A549 (cell line): ENCODE results near the gene CBX3. TPM values are rescaled to one million over a fixed set of nuclear protein-coding genes. Genes with fewer than 3 reads are reported as not detected.
A peak's percentile ranks its signal among the peaks of the same experiment; 100 is the strongest.

Experiments used
- ATAC-seq, 2 experiments: fragments of 200-7000 bp in 1 of 2; fragments of >200 bp in 1 of 2; cut with Nextera tagmentation in 1 of 2; cut with Tn5 transposase in 1 of 2; 3 replicates each; pipeline versions ENCODE4 v1.8.0 to v1.9.1; 2018 to 2020; ENCODE audit warnings: mild to moderate bottlenecking in 1 of 2, moderate library complexity in 1 of 2
- CTCF ChIA-PET: fragments of 300-600 bp; sonication (Branson Sonifier 250); formaldehyde crosslinking; extraction: SDS; loops from one replicate; lab custom pipeline; 2021; ENCODE audit warnings: antibody characterized with exemption, inconsistent platforms; lab: Yijun Ruan, JAX
- POLR2A ChIA-PET: fragments of 350-600 bp; formaldehyde crosslinking; extraction: SDS; loops from one replicate; lab custom pipeline; 2021; ENCODE audit warnings: antibody characterized with exemption, inconsistent platforms; lab: Yijun Ruan, JAX
- DNase-seq, 2 experiments: peaks; one replicate each; pipeline versions ENCODE4 v3.0.0 to v3.0.0-alpha.2; 2011 to 2016; ENCODE audit warnings: low read depth in 1 of 2, low spot score in 1 of 2
- FAIRE-seq: peaks from 2 replicates; lab custom pipeline; 2011; peaks lifted over from hg19 to GRCh38; lab: Jason Lieb, UNC
- H3K27ac ChIP-seq, 2 experiments: fragments of >200 bp; sonication (Bioruptor Twin); formaldehyde crosslinking; 3 replicates each; pipeline ENCODE4 v1.5.1; 2016 to 2017
- H3K4me1 ChIP-seq: fragments of >200 bp; sonication (Bioruptor Twin); formaldehyde crosslinking; 3 replicates; pipeline ENCODE4 v1.6.1; 2016
- H3K4me2 ChIP-seq: fragments of >200 bp; sonication (Bioruptor Twin); formaldehyde crosslinking; 3 replicates; pipeline ENCODE4 v1.6.1; 2016
- H3K4me3 ChIP-seq: fragments of >200 bp; sonication (Bioruptor Twin); formaldehyde crosslinking; 3 replicates; pipeline ENCODE4 v1.5.1; 2016
- H3K9me3 ChIP-seq: fragments of >200 bp; sonication (Bioruptor Twin); formaldehyde crosslinking; 3 replicates; pipeline ENCODE4 v1.6.1; 2016
- ATOH8 ChIP-seq: fragments of 250-450 bp; sonication (Bioruptor Pico); IDR thresholded peaks from 2 replicates; pipeline ENCODE4 v1.5.0; 2020; ENCODE audit warnings: low read depth, mild to moderate bottlenecking, moderate library complexity
- CBX8 ChIP-seq: fragments of 200-600 bp; sonication (generic); IDR thresholded peaks from 2 replicates; pipeline ENCODE4 v1.6.1; 2016
- CEBPB ChIP-seq, 2 experiments: fragments of >200 bp in 1 of 2; sonication (Bioruptor Twin) in 1 of 2; formaldehyde crosslinking in 1 of 2; IDR thresholded peaks; 2 replicates each; pipeline ENCODE4 v1.6.1; 2012 to 2016
- CHD2 ChIP-seq: fragments of 150-350 bp; IDR thresholded peaks from 2 replicates; pipeline ENCODE4 v1.6.1; 2014; ENCODE audit warnings: low read length; ENCODE audit not compliant: partially characterized antibody
- CHD4 ChIP-seq: fragments of 200-600 bp; sonication (generic); IDR thresholded peaks from 2 replicates; pipeline ENCODE4 v1.6.1; 2016; ENCODE audit warnings: antibody characterized with exemption, mild to moderate bottlenecking, borderline replicate concordance
- EHF ChIP-seq: fragments of 250-450 bp; sonication (Bioruptor Pico); IDR thresholded peaks from 2 replicates; pipeline ENCODE4 v1.5.0; 2020; ENCODE audit warnings: mild to moderate bottlenecking
- FOSB ChIP-seq: fragments of 250-450 bp; sonication (Bioruptor Pico); IDR thresholded peaks from 2 replicates; pipeline ENCODE4 v1.5.0; 2020; ENCODE audit warnings: mild to moderate bottlenecking, moderate library complexity
- FOSL2 ChIP-seq, 2 experiments: fragments of 450-650 bp in 1 of 2; fragments of >200 bp in 1 of 2; sonication (Bioruptor Twin) in 1 of 2; formaldehyde crosslinking; IDR thresholded peaks; 2 replicates each; pipeline versions ENCODE4 v1.5.0 to v1.6.1; 2016 to 2020; ENCODE audit warnings: mild to moderate bottlenecking in 1 of 2, moderate library complexity in 1 of 2
- FOXS1 ChIP-seq: fragments of 250-450 bp; sonication (Bioruptor Pico); IDR thresholded peaks from 2 replicates; pipeline ENCODE4 v1.5.0; 2020; ENCODE audit warnings: mild to moderate bottlenecking, moderate library complexity
- HOXA7 ChIP-seq: fragments of 250-450 bp; sonication (Bioruptor Pico); IDR thresholded peaks from 2 replicates; pipeline ENCODE4 v1.5.0; 2020; ENCODE audit warnings: mild to moderate bottlenecking, moderate library complexity
- HOXB13 ChIP-seq: fragments of 250-450 bp; sonication (Bioruptor Pico); IDR thresholded peaks from 2 replicates; pipeline ENCODE4 v1.5.0; 2020; ENCODE audit warnings: low read depth, mild to moderate bottlenecking, moderate library complexity
- HOXB5 ChIP-seq: fragments of 250-450 bp; sonication (Bioruptor Pico); IDR thresholded peaks from 2 replicates; pipeline ENCODE4 v1.5.0; 2020; ENCODE audit warnings: mild to moderate bottlenecking, moderate library complexity
- JUNB ChIP-seq: fragments of >200 bp; sonication (Bioruptor Twin); formaldehyde crosslinking; IDR thresholded peaks from 2 replicates; pipeline ENCODE4 v1.6.1; 2016
- MAFK ChIP-seq: fragments of 450-650 bp; IDR thresholded peaks from 2 replicates; pipeline ENCODE4 v1.6.1; 2014; ENCODE audit not compliant: partially characterized antibody
- MAZ ChIP-seq: fragments of 150-350 bp; IDR thresholded peaks from 2 replicates; pipeline ENCODE4 v1.6.1; 2014; ENCODE audit warnings: antibody characterized with exemption, low read depth, low read length, borderline replicate concordance
- MYC ChIP-seq: IDR thresholded peaks from 2 replicates; pipeline ENCODE4 v1.6.1; 2012; ENCODE audit warnings: mild to moderate bottlenecking, inconsistent platforms, low read length, improper control_type of control experiment, borderline replicate concordance
- NPAS2 ChIP-seq: fragments of 250-450 bp; sonication (Bioruptor Pico); IDR thresholded peaks from 2 replicates; pipeline ENCODE4 v1.8.0; 2022; ENCODE audit warnings: mild to moderate bottlenecking, moderate library complexity, borderline replicate concordance
- NR3C1 ChIP-seq: fragments of >200 bp; sonication (Bioruptor Twin); formaldehyde crosslinking; IDR thresholded peaks from 3 replicates; pipeline ENCODE4 v1.6.1; 2017
- PBX3 ChIP-seq: IDR thresholded peaks from 2 replicates; pipeline ENCODE4 v1.6.1; 2012
- RAD21 ChIP-seq, 2 experiments: fragments of >200 bp in 1 of 2; sonication (Bioruptor Twin) in 1 of 2; formaldehyde crosslinking in 1 of 2; IDR thresholded peaks in 1 of 2; conservative IDR thresholded peaks in 1 of 2; 2 replicates in 1 of 2; 3 replicates in 1 of 2; pipeline ENCODE4 v1.6.1; 2012 to 2018; ENCODE audit warnings: inconsistent platforms in 1 of 2
- RARB ChIP-seq: fragments of 250-450 bp; sonication (Bioruptor Pico); IDR thresholded peaks from 2 replicates; pipeline ENCODE4 v1.8.0; 2021; ENCODE audit warnings: mild to moderate bottlenecking, moderate library complexity
- RFX5 ChIP-seq: fragments of 450-650 bp; IDR thresholded peaks from 2 replicates; pipeline ENCODE4 v1.7.1; 2014; ENCODE audit warnings: antibody characterized with exemption, mild to moderate bottlenecking, moderate library complexity
- RNF2 ChIP-seq: fragments of 200-600 bp; sonication (generic); IDR thresholded peaks from 2 replicates; pipeline ENCODE4 v1.6.1; 2016; ENCODE audit warnings: low read depth, mild to moderate bottlenecking, antibody characterized with exemption, moderate library complexity, borderline replicate concordance
- SREBF2 ChIP-seq: fragments of 450-650 bp; IDR thresholded peaks from 2 replicates; pipeline ENCODE4 v1.6.1; 2014; ENCODE audit warnings: mild to moderate bottlenecking, moderate library complexity
- TFCP2L1 ChIP-seq: fragments of 250-450 bp; sonication (Bioruptor Pico); IDR thresholded peaks from 2 replicates; pipeline ENCODE4 v1.5.0; 2021; ENCODE audit warnings: mild to moderate bottlenecking
- TP53 ChIP-seq: fragments of 250-450 bp; sonication (Bioruptor Pico); IDR thresholded peaks from 2 replicates; pipeline ENCODE4 v1.5.0; 2021; ENCODE audit warnings: mild to moderate bottlenecking, moderate library complexity
- ZNF302 ChIP-seq: fragments of 250-450 bp; sonication (Bioruptor Pico); IDR thresholded peaks from 2 replicates; pipeline ENCODE4 v1.9.0; 2021; ENCODE audit warnings: inconsistent platforms, mild to moderate bottlenecking, moderate library complexity
- WGBS: methylation state at CpG from one replicate; pipeline ENCODE4 v1.1.6; 2017; ENCODE audit errors: missing lambda C conversion rate; 5-methylcytosine and 5-hydroxymethylcytosine counted together
- polyA plus RNA-seq, 4 experiments: library from polyadenylated mRNA; depleted of rRNA in 3 of 4; stranded (reverse); fragments of >200 nt; fragmentation: RNase III in 1 of 4; extraction: RNeasy Plus Mini Kit Qiagen cat#74134 plus additional on column Dnase treatment in 1 of 4; gene quantifications; 2 replicates in 3 of 4; 3 replicates in 1 of 4; pipeline ENCODE4 v1.2.3, GENCODE V29; 2011 to 2017
- TF ChIP-seq, protein P1 (sequence below): IDR thresholded peaks from 2 replicates; pipeline ENCODE4 v1.6.1; 2012
- TF ChIP-seq, protein P2 (sequence below): fragments of 200-600 bp; sonication (generic); IDR thresholded peaks from 2 replicates; pipeline ENCODE4 v1.6.1; 2016; ENCODE audit warnings: antibody characterized with exemption, mild to moderate bottlenecking, moderate library complexity
- TF ChIP-seq, protein P3 (sequence below): fragments of >200 bp; sonication (Bioruptor Twin); formaldehyde crosslinking; IDR thresholded peaks from 3 replicates; pipeline ENCODE4 v1.5.1; 2016
- TF ChIP-seq, protein P4 (sequence below): fragments of >200 bp; sonication (Bioruptor Twin); formaldehyde crosslinking; IDR thresholded peaks from 3 replicates; pipeline ENCODE4 v1.6.1; 2016
- TF ChIP-seq, protein P5 (sequence below): fragments of >200 bp; sonication (Bioruptor Twin); formaldehyde crosslinking; IDR thresholded peaks from 2 replicates; pipeline ENCODE4 v1.6.1; 2016

Gene CBX3
- polyA plus RNA-seq, 2 of the 4 experiments (the other 2 are of a cell fraction): 275 to 288 TPM

- H3K4me2 ChIP-seq: 0 out of 3 replicates have a peak overlapping the region, but pooled peaks have one; percentile 1
- DNase-seq (no peak), ATAC-seq (no peak), FAIRE-seq (no peak)
- no peak overlapping the region for H3K27ac ChIP-seq
- peaks cover 95% of the 10 kb centered on the region for H3K4me1 ChIP-seq
- POLR2A ChIA-PET: interaction anchor here (1.4 to 3.8 kb wide), 8 partner anchors 8 to 98 kb away, joined by 3 to 42 read pairs (median 10); partner anchors contain the start of genes CBX3, HNRNPA2B1 and NFE2L3
- WGBS: 92% methylated on average over 3 of the region's 3 CpGs
- H3K4me3 ChIP-seq: no peak overlapping the region
- CTCF ChIA-PET: interaction anchor here (1.1 to 3.2 kb wide), 5 partner anchors 9 to 176 kb away, joined by 3 to 31 read pairs (median 5); no protein-coding TSS in a partner anchor
- no peaks in the 10 kb centered on the region for H3K9me3 ChIP-seq
- no peak for TF ChIP-seq FOXS1 (CRISPR knock-in tag)
- no peak for TF ChIP-seq EHF (CRISPR knock-in tag)
- TF ChIP-seq, protein P1, sequence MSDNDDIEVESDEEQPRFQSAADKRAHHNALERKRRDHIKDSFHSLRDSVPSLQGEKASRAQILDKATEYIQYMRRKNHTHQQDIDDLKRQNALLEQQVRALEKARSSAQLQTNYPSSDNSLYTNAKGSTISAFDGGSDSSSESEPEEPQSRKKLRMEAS: no peak
- TF ChIP-seq CBX8: no peak
- peak; percentile 94 for TF ChIP-seq FOSB (CRISPR knock-in tag)
- no peak for TF ChIP-seq SREBF2
- TF ChIP-seq CHD2: no peak
- TF ChIP-seq, protein P2, sequence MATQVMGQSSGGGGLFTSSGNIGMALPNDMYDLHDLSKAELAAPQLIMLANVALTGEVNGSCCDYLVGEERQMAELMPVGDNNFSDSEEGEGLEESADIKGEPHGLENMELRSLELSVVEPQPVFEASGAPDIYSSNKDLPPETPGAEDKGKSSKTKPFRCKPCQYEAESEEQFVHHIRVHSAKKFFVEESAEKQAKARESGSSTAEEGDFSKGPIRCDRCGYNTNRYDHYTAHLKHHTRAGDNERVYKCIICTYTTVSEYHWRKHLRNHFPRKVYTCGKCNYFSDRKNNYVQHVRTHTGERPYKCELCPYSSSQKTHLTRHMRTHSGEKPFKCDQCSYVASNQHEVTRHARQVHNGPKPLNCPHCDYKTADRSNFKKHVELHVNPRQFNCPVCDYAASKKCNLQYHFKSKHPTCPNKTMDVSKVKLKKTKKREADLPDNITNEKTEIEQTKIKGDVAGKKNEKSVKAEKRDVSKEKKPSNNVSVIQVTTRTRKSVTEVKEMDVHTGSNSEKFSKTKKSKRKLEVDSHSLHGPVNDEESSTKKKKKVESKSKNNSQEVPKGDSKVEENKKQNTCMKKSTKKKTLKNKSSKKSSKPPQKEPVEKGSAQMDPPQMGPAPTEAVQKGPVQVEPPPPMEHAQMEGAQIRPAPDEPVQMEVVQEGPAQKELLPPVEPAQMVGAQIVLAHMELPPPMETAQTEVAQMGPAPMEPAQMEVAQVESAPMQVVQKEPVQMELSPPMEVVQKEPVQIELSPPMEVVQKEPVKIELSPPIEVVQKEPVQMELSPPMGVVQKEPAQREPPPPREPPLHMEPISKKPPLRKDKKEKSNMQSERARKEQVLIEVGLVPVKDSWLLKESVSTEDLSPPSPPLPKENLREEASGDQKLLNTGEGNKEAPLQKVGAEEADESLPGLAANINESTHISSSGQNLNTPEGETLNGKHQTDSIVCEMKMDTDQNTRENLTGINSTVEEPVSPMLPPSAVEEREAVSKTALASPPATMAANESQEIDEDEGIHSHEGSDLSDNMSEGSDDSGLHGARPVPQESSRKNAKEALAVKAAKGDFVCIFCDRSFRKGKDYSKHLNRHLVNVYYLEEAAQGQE: peak; percentile 12; the same call in 1 of the 2 replicates
- TF ChIP-seq TFCP2L1 (CRISPR knock-in tag): peak; percentile 98
- TF ChIP-seq TP53: peak; percentile 97
- no peak for TF ChIP-seq MAFK
- no peak for TF ChIP-seq RAD21 (conservative IDR thresholded peaks at IDR 0.05 in 1 of 2, IDR thresholded peaks at IDR 0.05 in 1 of 2)
- peak in 1 of 2 experiments; percentile 57; a peak in 1 of 4 replicates for TF ChIP-seq CEBPB (IDR thresholded peaks at IDR 0.05)
- TF ChIP-seq RARB (CRISPR knock-in tag): peak; percentile 81; the same call in 1 of the 2 replicates
- no peak for TF ChIP-seq MAZ
- peak; percentile 79 for TF ChIP-seq ATOH8 (CRISPR knock-in tag)
- TF ChIP-seq JUNB: 0 out of 2 replicates have a peak, but pooled peaks have one; percentile 11
- TF ChIP-seq, protein P3, sequence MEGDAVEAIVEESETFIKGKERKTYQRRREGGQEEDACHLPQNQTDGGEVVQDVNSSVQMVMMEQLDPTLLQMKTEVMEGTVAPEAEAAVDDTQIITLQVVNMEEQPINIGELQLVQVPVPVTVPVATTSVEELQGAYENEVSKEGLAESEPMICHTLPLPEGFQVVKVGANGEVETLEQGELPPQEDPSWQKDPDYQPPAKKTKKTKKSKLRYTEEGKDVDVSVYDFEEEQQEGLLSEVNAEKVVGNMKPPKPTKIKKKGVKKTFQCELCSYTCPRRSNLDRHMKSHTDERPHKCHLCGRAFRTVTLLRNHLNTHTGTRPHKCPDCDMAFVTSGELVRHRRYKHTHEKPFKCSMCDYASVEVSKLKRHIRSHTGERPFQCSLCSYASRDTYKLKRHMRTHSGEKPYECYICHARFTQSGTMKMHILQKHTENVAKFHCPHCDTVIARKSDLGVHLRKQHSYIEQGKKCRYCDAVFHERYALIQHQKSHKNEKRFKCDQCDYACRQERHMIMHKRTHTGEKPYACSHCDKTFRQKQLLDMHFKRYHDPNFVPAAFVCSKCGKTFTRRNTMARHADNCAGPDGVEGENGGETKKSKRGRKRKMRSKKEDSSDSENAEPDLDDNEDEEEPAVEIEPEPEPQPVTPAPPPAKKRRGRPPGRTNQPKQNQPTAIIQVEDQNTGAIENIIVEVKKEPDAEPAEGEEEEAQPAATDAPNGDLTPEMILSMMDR: no peak
- TF ChIP-seq NPAS2 (CRISPR knock-in tag): no peak
- no peak for TF ChIP-seq HOXB13
- TF ChIP-seq HOXA7: peak; percentile 97
- no peak for TF ChIP-seq CHD4
- TF ChIP-seq RFX5: no peak
- no peak for TF ChIP-seq FOSL2 (IDR thresholded peaks at IDR 0.05)
- TF ChIP-seq FOSL2 (CRISPR knock-in tag; IDR thresholded peaks at IDR 0.05): no peak
- TF ChIP-seq HOXB5 (CRISPR knock-in tag): no peak
- no peak for TF ChIP-seq RNF2
- TF ChIP-seq MYC: no peak
- no peak for TF ChIP-seq ZNF302
- no peak for TF ChIP-seq NR3C1
- TF ChIP-seq, protein P4, sequence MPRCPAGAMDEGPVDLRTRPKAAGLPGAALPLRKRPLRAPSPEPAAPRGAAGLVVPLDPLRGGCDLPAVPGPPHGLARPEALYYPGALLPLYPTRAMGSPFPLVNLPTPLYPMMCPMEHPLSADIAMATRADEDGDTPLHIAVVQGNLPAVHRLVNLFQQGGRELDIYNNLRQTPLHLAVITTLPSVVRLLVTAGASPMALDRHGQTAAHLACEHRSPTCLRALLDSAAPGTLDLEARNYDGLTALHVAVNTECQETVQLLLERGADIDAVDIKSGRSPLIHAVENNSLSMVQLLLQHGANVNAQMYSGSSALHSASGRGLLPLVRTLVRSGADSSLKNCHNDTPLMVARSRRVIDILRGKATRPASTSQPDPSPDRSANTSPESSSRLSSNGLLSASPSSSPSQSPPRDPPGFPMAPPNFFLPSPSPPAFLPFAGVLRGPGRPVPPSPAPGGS: no peak
- TF ChIP-seq PBX3: no peak
- TF ChIP-seq, protein P5, sequence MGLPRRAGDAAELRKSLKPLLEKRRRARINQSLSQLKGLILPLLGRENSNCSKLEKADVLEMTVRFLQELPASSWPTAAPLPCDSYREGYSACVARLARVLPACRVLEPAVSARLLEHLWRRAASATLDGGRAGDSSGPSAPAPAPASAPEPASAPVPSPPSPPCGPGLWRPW: no peak
Measured at GRCh38 chr7:26188957-26189541, 12.5 kb upstream of the CBX3 start.
